B cell (primary cell): Measurements from ENCODE around the gene THRAP3. TPM values are rescaled to one million over a fixed set of nuclear protein-coding genes. Genes with fewer than 3 reads are reported as not detected.

Experiments
- ATAC-seq: fragments of 200-7000 bp; cut with Tn5 transposase; one replicate; pipeline ENCODE4 v1.10.0; 2021; ENCODE audit warnings: low read depth, mild to moderate bottlenecking, moderate number of reproducible peaks, moderate library complexity
- CTCF ChIA-PET: fragments of 350-600 bp; sonication (Branson Sonifier 250); formaldehyde crosslinking; loops from one replicate; lab custom pipeline; 2021; ENCODE audit warnings: antibody characterized with exemption, inconsistent platforms; lab: Charles Lee
- POLR2A ChIA-PET: fragments of 350-600 bp; sonication (Branson Sonifier 250); formaldehyde crosslinking; loops from one replicate; lab custom pipeline; 2021; ENCODE audit warnings: antibody characterized with exemption; lab: Charles Lee
- DNase-seq: peaks from one replicate; pipeline ENCODE4 v3.0.0; 2013
- H2AFZ ChIP-seq: 2 replicates; pipeline ENCODE4 v1.6.1; 2012; ENCODE audit warnings: mild to moderate bottlenecking, low read depth, low read length; ENCODE audit not compliant: insufficient read depth, poor library complexity, severe bottlenecking
- H3K27ac ChIP-seq, 2 donors: 1 replicate in 1 of 2; 2 replicates in 1 of 2; pipeline ENCODE4 v1.5.1; 2012 to 2013; ENCODE audit warnings: low read length in 2 of 2, mild to moderate bottlenecking in 2 of 2, moderate library complexity in 1 of 2
- H3K27me3 ChIP-seq, 4 experiments: fragments of 200-600 bp in 1 of 4; sonication (generic) in 1 of 4; replicated peaks in 1 of 4; 1 replicate in 2 of 4; 2 replicates in 2 of 4; pipeline versions ENCODE4 v1.6.1 to v1.7.0; 2013 to 2016; ENCODE audit warnings: low read length in 3 of 4, mild to moderate bottlenecking in 2 of 4, mixed read lengths in 1 of 4, moderate library complexity in 1 of 4; ENCODE audit not compliant: insufficient read depth in 4 of 4, control insufficient read depth in 3 of 4; ENCODE audit errors: control extremely low read depth in 1 of 4
- H3K36me3 ChIP-seq, 2 experiments: replicated peaks in 1 of 2; 1 replicate in 1 of 2; 2 replicates in 1 of 2; pipeline versions ENCODE4 v1.6.1 to v1.7.1; 2013; ENCODE audit warnings: low read length in 1 of 2; ENCODE audit not compliant: insufficient read depth in 2 of 2, control insufficient read depth in 1 of 2; ENCODE audit errors: control extremely low read depth in 1 of 2, extremely low read depth in 1 of 2
- H3K4me1 ChIP-seq, 2 donors: fragments of 200-600 bp in 1 of 2; sonication (generic) in 1 of 2; 1 replicate in 1 of 2; 2 replicates in 1 of 2; pipeline versions ENCODE4 v1.5.1 to v1.6.1; 2013 to 2017; ENCODE audit warnings: low read length in 2 of 2; ENCODE audit not compliant: control insufficient read depth in 2 of 2, insufficient read depth in 2 of 2
- H3K4me2 ChIP-seq: replicated peaks from 2 replicates; pipeline ENCODE3; 2012; ENCODE audit warnings: mild to moderate bottlenecking, low read depth, low read length; ENCODE audit not compliant: poor library complexity, severe bottlenecking
- H3K4me3 ChIP-seq, 5 experiments: fragments of 200-600 bp in 1 of 5; sonication (generic) in 1 of 5; 1 replicate in 3 of 5; 2 replicates in 2 of 5; pipeline versions ENCODE4 v1.5.1 to v1.7.0; 2011 to 2016; ENCODE audit warnings: low read length in 4 of 5, mild to moderate bottlenecking in 4 of 5, low read depth in 2 of 5, control low read depth in 1 of 5, moderate library complexity in 1 of 5; ENCODE audit not compliant: insufficient read depth in 1 of 5; ENCODE audit errors: control extremely low read depth in 1 of 5, extremely low read depth in 1 of 5
- H3K79me2 ChIP-seq: fragments of 200-600 bp; sonication (generic); one replicate; pipeline ENCODE4 v1.6.0; 2016; ENCODE audit warnings: low read length; ENCODE audit not compliant: control insufficient read depth, insufficient read depth
- H3K9ac ChIP-seq: fragments of 200-600 bp; sonication (generic); 2 replicates; pipeline ENCODE4 v1.6.1; 2017; ENCODE audit warnings: mild to moderate bottlenecking, low read length, moderate library complexity
- H3K9me3 ChIP-seq, 3 donors: one replicate each; pipeline versions ENCODE4 v1.6.1 to v1.7.1; 2013; ENCODE audit warnings: low read length in 2 of 3; ENCODE audit not compliant: control insufficient read depth in 2 of 3, insufficient read depth in 1 of 3; ENCODE audit errors: control extremely low read depth in 1 of 3
- H4K20me1 ChIP-seq: 2 replicates; pipeline ENCODE4 v1.6.0; 2012; ENCODE audit warnings: mild to moderate bottlenecking, low read length; ENCODE audit not compliant: insufficient read depth, control insufficient read depth, poor library complexity, severe bottlenecking
- H3K27ac Mint-ChIP-seq: one replicate; pipeline ENCODE4 v1.8.0; 2021; ENCODE audit warnings: mixed read lengths
- H3K27me3 Mint-ChIP-seq: one replicate; pipeline ENCODE4 v1.8.0; 2021; ENCODE audit warnings: mixed read lengths
- H3K4me1 Mint-ChIP-seq: one replicate; pipeline ENCODE4 v1.8.0; 2021; ENCODE audit warnings: mixed read lengths
- H3K4me3 Mint-ChIP-seq: one replicate; pipeline ENCODE4 v1.8.0; 2021; ENCODE audit warnings: mixed read lengths
- H3K9me3 Mint-ChIP-seq: one replicate; pipeline ENCODE4 v1.8.0; 2022; ENCODE audit warnings: mixed read lengths; ENCODE audit not compliant: insufficient read depth
- EZH2 ChIP-seq: IDR thresholded peaks from 2 replicates; pipeline ENCODE4 v1.6.1; 2012; ENCODE audit warnings: borderline replicate concordance, low read depth, mild to moderate bottlenecking, moderate library complexity, low read length; ENCODE audit not compliant: insufficient read depth, poor library complexity, severe bottlenecking
- WGBS: methylation state at CpG from one replicate; pipeline ENCODE4 v1.1.5; 2013; ENCODE audit warnings: missing lambda C conversion rate; ENCODE audit not compliant: insufficient coverage; 5-methylcytosine and 5-hydroxymethylcytosine counted together
- intact Hi-C: fragments of 100-400 bp; cut with micrococcal nuclease; formaldehyde crosslinking; loops from one replicate; pipeline ENCODE4 v1.10.0; 2022
- polyA plus RNA-seq: library from polyadenylated mRNA; depleted of rRNA; stranded (reverse); fragments of >200 nt; gene quantifications from 2 replicates; pipeline ENCODE4 v1.2.3, GENCODE V29; 2012
- total RNA-seq, 2 donors: library from RNA; stranded (reverse); fragments of 120-200 nt in 1 of 2; gene quantifications; 1 replicate in 1 of 2; 2 replicates in 1 of 2; pipeline versions ENCODE4 v1.2.3 to v1.2.4, GENCODE V29; 2013 to 2022
- TF ChIP-seq, protein P1 (sequence below): fragments of 200-600 bp; IDR thresholded peaks from one replicate; pipeline ENCODE4 v1.8.0; 2022; ENCODE audit warnings: antibody characterized with exemption, mild to moderate bottlenecking

Gene THRAP3
- total and polyA plus RNA-seq, 2 donors (not counting 1 experiment from before 2014, with no cell fraction given) = 64.1 to 153 TPM

DNA sequence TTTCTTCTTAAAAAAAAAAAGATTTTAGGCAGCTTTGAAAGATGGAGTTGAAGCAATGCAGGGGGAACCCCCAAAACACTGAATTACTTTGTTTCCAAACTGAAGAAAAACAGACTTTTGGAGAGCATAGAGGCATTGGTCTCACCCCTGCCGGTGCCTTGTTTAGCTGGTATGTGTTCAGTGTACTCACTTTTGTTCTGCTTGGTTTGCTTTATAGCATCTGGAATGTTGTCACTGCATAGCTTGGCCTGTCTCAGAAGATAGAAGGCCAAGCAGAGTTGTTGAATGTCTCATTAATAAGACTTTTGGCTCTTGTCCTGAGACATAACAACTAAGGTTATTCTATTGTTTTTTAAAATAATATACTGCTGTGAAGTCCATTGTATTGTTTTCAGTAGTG, 6.9 kb downstream of the THRAP3 start:
- ATAC-seq = no peak
- Histone ChIP-seq H3K36me3 (peaks cover 6 to 51% of the 10 kb centered on the region in 2 experiments), H3K79me2 (peaks cover 100% of the 10 kb centered on the region), H3K4me3 (peak overlapping the region in 1 of 5 experiments; percentile 42), H3K9me3 (no peaks in the 10 kb centered on the region), H3K27me3 (no peaks in the 10 kb centered on the region), H4K20me1 (peaks cover 38% of the 10 kb centered on the region), H2AFZ (no peak overlapping the region), H3K27ac (peak overlapping the region; percentile 85 to 94), H3K4me2 (peak overlapping the region; percentile 33), H3K9ac (peak overlapping the region; percentile 26), H3K4me1 (peaks cover 60 to 76% of the 10 kb centered on the region in 2 donors)
- no peak for DNase-seq
- peaks cover 63% of the 10 kb centered on the region for H3K4me1 Mint-ChIP-seq
- ChIA-PET POLR2A (interaction anchor here (0.8 to 0.9 kb wide), 2 partner anchors 22 to 69 kb away, joined by 3 read pairs; no protein-coding TSS in a partner anchor), CTCF (interaction anchor here (0.9 kb wide), 1 partner anchor 43 kb away, joined by 3 read pairs; no protein-coding TSS in a partner anchor)
- WGBS = no CpG with 5 or more reads among the region's 1 CpG
- H3K9me3 Mint-ChIP-seq = no peaks in the 10 kb centered on the region
- TF ChIP-seq EZH2 = no peak
- TF ChIP-seq, protein P1, sequence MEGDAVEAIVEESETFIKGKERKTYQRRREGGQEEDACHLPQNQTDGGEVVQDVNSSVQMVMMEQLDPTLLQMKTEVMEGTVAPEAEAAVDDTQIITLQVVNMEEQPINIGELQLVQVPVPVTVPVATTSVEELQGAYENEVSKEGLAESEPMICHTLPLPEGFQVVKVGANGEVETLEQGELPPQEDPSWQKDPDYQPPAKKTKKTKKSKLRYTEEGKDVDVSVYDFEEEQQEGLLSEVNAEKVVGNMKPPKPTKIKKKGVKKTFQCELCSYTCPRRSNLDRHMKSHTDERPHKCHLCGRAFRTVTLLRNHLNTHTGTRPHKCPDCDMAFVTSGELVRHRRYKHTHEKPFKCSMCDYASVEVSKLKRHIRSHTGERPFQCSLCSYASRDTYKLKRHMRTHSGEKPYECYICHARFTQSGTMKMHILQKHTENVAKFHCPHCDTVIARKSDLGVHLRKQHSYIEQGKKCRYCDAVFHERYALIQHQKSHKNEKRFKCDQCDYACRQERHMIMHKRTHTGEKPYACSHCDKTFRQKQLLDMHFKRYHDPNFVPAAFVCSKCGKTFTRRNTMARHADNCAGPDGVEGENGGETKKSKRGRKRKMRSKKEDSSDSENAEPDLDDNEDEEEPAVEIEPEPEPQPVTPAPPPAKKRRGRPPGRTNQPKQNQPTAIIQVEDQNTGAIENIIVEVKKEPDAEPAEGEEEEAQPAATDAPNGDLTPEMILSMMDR = no peak
- H3K4me3 Mint-ChIP-seq = peak overlapping the region; percentile 49
- intact Hi-C loops = loop anchor here (5.0 kb wide), 1 partner anchor 36 kb away; no protein-coding TSS in a partner anchor
- peak overlapping the region; percentile 98 for H3K27ac Mint-ChIP-seq
- H3K27me3 Mint-ChIP-seq = no peaks in the 10 kb centered on the region
